Neural cell (in vitro differentiated cells): ENCODE measurements around the gene GLA.

Source experiments
- CTCF ChIP-seq: fragments of 450-650 bp; IDR thresholded peaks from 2 replicates; pipeline ENCODE4 v1.5.1; 2014; ENCODE audit warnings: antibody characterized with exemption, mild to moderate bottlenecking, moderate library complexity; ENCODE audit not compliant: poor library complexity, severe bottlenecking
- EP300 ChIP-seq: fragments of 450-650 bp; conservative IDR thresholded peaks from 2 replicates; pipeline ENCODE4 v1.6.1; 2014; ENCODE audit warnings: antibody characterized with exemption, mild to moderate bottlenecking, moderate library complexity; ENCODE audit not compliant: poor library complexity, severe bottlenecking
- EZH2 ChIP-seq: fragments of 200-600, 300-800 bp; shearing (Covaris generic), sonication (generic); IDR thresholded peaks from 2 replicates; pipeline ENCODE4 v1.6.1; 2014; ENCODE audit warnings: antibody characterized with exemption, low read length, borderline replicate concordance, mild to moderate bottlenecking; ENCODE audit not compliant: insufficient read depth, poor library complexity, severe bottlenecking
- POLR2AphosphoS5 ChIP-seq: IDR thresholded peaks from 2 replicates; pipeline ENCODE4 v1.6.1; 2012
- RAD21 ChIP-seq: fragments of 450-650 bp; conservative IDR thresholded peaks from 2 replicates; pipeline ENCODE4 v1.6.1; 2014; ENCODE audit warnings: antibody characterized with exemption, mild to moderate bottlenecking, moderate library complexity
- REST ChIP-seq: IDR thresholded peaks from 2 replicates; pipeline ENCODE4 v1.6.1; 2012; ENCODE audit warnings: borderline replicate concordance
- SMC3 ChIP-seq: fragments of 450-650 bp; conservative IDR thresholded peaks from 2 replicates; pipeline ENCODE4 v1.6.1; 2014; ENCODE audit warnings: antibody characterized with exemption, mild to moderate bottlenecking, moderate library complexity; ENCODE audit not compliant: poor library complexity
- TAF1 ChIP-seq: IDR thresholded peaks from 2 replicates; pipeline ENCODE4 v1.6.1; 2012; ENCODE audit warnings: low read depth

- TF ChIP-seq CTCF, result no peak
- no peak for TF ChIP-seq EZH2
- TF ChIP-seq RAD21, result no peak
- no peak for TF ChIP-seq TAF1
- TF ChIP-seq REST, result no peak
- no peak for TF ChIP-seq POLR2AphosphoS5
- TF ChIP-seq SMC3, result no peak
- no peak for TF ChIP-seq EP300
Observed at GRCh38 chrX:101450085-101450484, 42.4 kb upstream of the GLA start.
